OCI-LY7 (cell line): ENCODE measurements around the gene BCAS4. TPM values are rescaled to one million over a fixed set of nuclear protein-coding genes. Genes with fewer than 3 reads are reported as not detected.

Experiments
- BruUV-seq: library from RNA; stranded (reverse); fragments of 400-500 nt; replicated peaks from 2 replicates; lab custom pipeline; 2021; lab: Mats Ljungman, UMichigan
- CTCF ChIA-PET: fragments of 300-600 bp; sonication (Branson Sonifier 250); formaldehyde crosslinking; loops from one replicate; lab custom pipeline; 2022; ENCODE audit warnings: antibody characterized with exemption; ENCODE audit not compliant: unreplicated experiment; lab: Charles Lee
- POLR2A ChIA-PET: fragments of 300-600 bp; sonication (Branson Sonifier 250); formaldehyde crosslinking; loops from one replicate; lab custom pipeline; 2022; ENCODE audit warnings: antibody characterized with exemption; lab: Charles Lee
- DNase-seq: peaks from one replicate; pipeline ENCODE4 v3.0.0-alpha.2; 2015; ENCODE audit warnings: low spot score
- H2AFZ ChIP-seq: fragments of 200-600 bp; sonication (generic), shearing (Covaris generic); 2 replicates; pipeline ENCODE4 v1.6.1; 2014; ENCODE audit warnings: mild to moderate bottlenecking, antibody characterized with exemption, low read length, moderate library complexity
- H3K27ac ChIP-seq: fragments of 200-600 bp; sonication (generic); 2 replicates; pipeline ENCODE4 v1.5.1; 2014; ENCODE audit warnings: mixed run types, low read depth, mild to moderate bottlenecking, moderate library complexity, low read length, inconsistent platforms; ENCODE audit not compliant: poor library complexity, severe bottlenecking
- H3K36me3 ChIP-seq: fragments of 200-600 bp; sonication (generic); 2 replicates; pipeline ENCODE4 v1.6.1; 2014; ENCODE audit warnings: mild to moderate bottlenecking, antibody characterized with exemption, low read length, moderate library complexity, mixed read lengths; ENCODE audit not compliant: insufficient read depth
- H3K4me1 ChIP-seq: fragments of 200-600 bp; sonication (generic); 2 replicates; pipeline ENCODE4 v1.5.1; 2014; ENCODE audit warnings: mild to moderate bottlenecking, low read length; ENCODE audit not compliant: insufficient read depth, poor library complexity, severe bottlenecking
- H3K4me2 ChIP-seq: fragments of 200-600 bp; sonication (generic); 2 replicates; pipeline ENCODE4 v1.6.1; 2014; ENCODE audit warnings: mild to moderate bottlenecking, low read length
- H3K4me3 ChIP-seq: fragments of 200-600 bp; sonication (generic); 2 replicates; pipeline ENCODE4 v1.5.1; 2014; ENCODE audit warnings: mild to moderate bottlenecking, low read depth, low read length; ENCODE audit not compliant: poor library complexity, severe bottlenecking
- H3K79me2 ChIP-seq: fragments of 200-600 bp; sonication (generic); 2 replicates; pipeline ENCODE4 v1.6.1; 2016; ENCODE audit warnings: low read depth, mild to moderate bottlenecking, low read length, moderate library complexity, mixed read lengths; ENCODE audit not compliant: insufficient read depth
- H3K9me2 ChIP-seq: fragments of 200-600 bp; sonication (generic); 2 replicates; pipeline ENCODE4 v1.6.1; 2016; ENCODE audit warnings: mild to moderate bottlenecking, low read length, mixed read lengths; ENCODE audit not compliant: insufficient read depth
- H3K9me3 ChIP-seq: fragments of 200-600 bp; sonication (generic); 2 replicates; pipeline ENCODE4 v1.6.1; 2014; ENCODE audit warnings: mild to moderate bottlenecking, mixed run types, low read length, mixed read lengths
- H4K20me1 ChIP-seq: fragments of 200-600 bp; sonication (generic); 2 replicates; pipeline ENCODE4 v1.6.1; 2014; ENCODE audit warnings: mild to moderate bottlenecking, antibody characterized with exemption, low read length, moderate library complexity, mixed read lengths; ENCODE audit not compliant: insufficient read depth
- EZH2phosphoT487 ChIP-seq: fragments of 200-600 bp; sonication (generic); IDR thresholded peaks from 2 replicates; pipeline ENCODE4 v1.6.1; 2018; ENCODE audit warnings: low read depth, borderline replicate concordance, mild to moderate bottlenecking, mixed run types, antibody characterized with exemption, low read length, moderate library complexity, mixed read lengths
- intact Hi-C: fragments of 100-400 bp; cut with micrococcal nuclease; formaldehyde crosslinking; loops from one replicate; pipeline ENCODE4 v1.10.0; 2022; ENCODE audit not compliant: unreplicated experiment
- total RNA-seq, 2 experiments: library from RNA; depleted of rRNA in 1 of 2; stranded (reverse); fragments of >200 nt in 1 of 2; shearing (Covaris generic) in 1 of 2; gene quantifications; 2 replicates each; pipeline ENCODE4 v1.2.3, GENCODE V29; 2014 to 2022
- TF ChIP-seq, protein P1 (sequence below): fragments of 200-600 bp; sonication (generic); conservative IDR thresholded peaks from 2 replicates; pipeline ENCODE4 v1.5.1; 2014; ENCODE audit warnings: mild to moderate bottlenecking, antibody characterized with exemption, low read length, moderate library complexity, mixed read lengths

Gene BCAS4
- total RNA-seq, 2 experiments from 2014 or later, result 173 to 181 TPM

- Histone ChIP-seq H3K4me3 (no peak overlapping the region), H3K4me2 (no peak overlapping the region), H3K79me2 (no peaks in the 10 kb centered on the region), H3K4me1 (no peaks in the 10 kb centered on the region), H4K20me1 (0 out of 2 replicates have a peak, but pooled peaks cover 3% of the 10 kb centered on the region), H3K9me2 (no peaks in the 10 kb centered on the region), H3K36me3 (peaks cover 15% of the 10 kb centered on the region; the same call in 1 of the 2 replicates), H3K9me3 (no peaks in the 10 kb centered on the region), H2AFZ (no peak overlapping the region), H3K27ac (no peak overlapping the region)
- TF ChIP-seq EZH2phosphoT487, result no peak
- TF ChIP-seq, protein P1, sequence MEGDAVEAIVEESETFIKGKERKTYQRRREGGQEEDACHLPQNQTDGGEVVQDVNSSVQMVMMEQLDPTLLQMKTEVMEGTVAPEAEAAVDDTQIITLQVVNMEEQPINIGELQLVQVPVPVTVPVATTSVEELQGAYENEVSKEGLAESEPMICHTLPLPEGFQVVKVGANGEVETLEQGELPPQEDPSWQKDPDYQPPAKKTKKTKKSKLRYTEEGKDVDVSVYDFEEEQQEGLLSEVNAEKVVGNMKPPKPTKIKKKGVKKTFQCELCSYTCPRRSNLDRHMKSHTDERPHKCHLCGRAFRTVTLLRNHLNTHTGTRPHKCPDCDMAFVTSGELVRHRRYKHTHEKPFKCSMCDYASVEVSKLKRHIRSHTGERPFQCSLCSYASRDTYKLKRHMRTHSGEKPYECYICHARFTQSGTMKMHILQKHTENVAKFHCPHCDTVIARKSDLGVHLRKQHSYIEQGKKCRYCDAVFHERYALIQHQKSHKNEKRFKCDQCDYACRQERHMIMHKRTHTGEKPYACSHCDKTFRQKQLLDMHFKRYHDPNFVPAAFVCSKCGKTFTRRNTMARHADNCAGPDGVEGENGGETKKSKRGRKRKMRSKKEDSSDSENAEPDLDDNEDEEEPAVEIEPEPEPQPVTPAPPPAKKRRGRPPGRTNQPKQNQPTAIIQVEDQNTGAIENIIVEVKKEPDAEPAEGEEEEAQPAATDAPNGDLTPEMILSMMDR, result no peak
- ChIA-PET CTCF (interaction anchor here (0.7 to 2.0 kb wide), 3 partner anchors 32 to 131 kb away, joined by 3 to 6 read pairs (median 3); no protein-coding TSS in a partner anchor), POLR2A (interaction anchor here (0.6 to 1.0 kb wide), 3 partner anchors 16 to 394 kb away, joined by 3 to 7 read pairs (median 6); no protein-coding TSS in a partner anchor)
- BruUV-seq, result no TSS peak
- intact Hi-C loops, result loop anchor here (2.0 kb wide), 1 partner anchor 87 kb away; no protein-coding TSS in a partner anchor
- no peak for DNase-seq
These were observed 44.7 kb upstream of the BCAS4 start for GRCh38 chr20:50750145-50750671.

- POLR2A ChIA-PET, result interaction anchor here (0.6 to 0.8 kb wide), 3 partner anchors 35 to 108 kb away, joined by 3 to 4 read pairs (median 4); no protein-coding TSS in a partner anchor
These were observed 41.7 kb upstream of the BCAS4 start for GRCh38 chr20:50753152-50753551.

More at GRCh38 chr20:50753152-50753551, 41.7 kb upstream of the BCAS4 start:
- no peaks in the 10 kb centered on the region for H3K4me1 ChIP-seq
- H2AFZ ChIP-seq, result no peak overlapping the region
- TF ChIP-seq, protein P1, result no peak
- no peak for TF ChIP-seq EZH2phosphoT487
- no peak overlapping the region for H3K4me3 ChIP-seq
- BruUV-seq, result no TSS peak
- 0 out of 2 replicates have a peak, but pooled peaks cover 3% of the 10 kb centered on the region for H4K20me1 ChIP-seq
- CTCF ChIA-PET, result no interaction called here
- DNase-seq, result no peak
- intact Hi-C loops, result no loop called here
- H3K4me2 ChIP-seq, result no peak overlapping the region
- peaks cover 14% of the 10 kb centered on the region; the same call in 1 of the 2 replicates for H3K36me3 ChIP-seq
- no peaks in the 10 kb centered on the region for H3K79me2 ChIP-seq
- H3K27ac ChIP-seq, result no peak overlapping the region
- no peaks in the 10 kb centered on the region for H3K9me2 ChIP-seq
- H3K9me3 ChIP-seq, result no peaks in the 10 kb centered on the region
